Stomach (tissue), 4 donors: ENCODE results near the gene F7.

Experiments used
- CTCF ChIP-seq, 7 experiments: fragments of 450-650 bp in 4 of 7; fragments of 200-600 bp in 3 of 7; sonication (generic) in 3 of 7; IDR thresholded peaks; one replicate each; pipeline ENCODE4 v1.5.1; 2016 to 2019; ENCODE audit warnings: antibody characterized with exemption in 7 of 7, control low read depth in 2 of 7, mild to moderate bottlenecking in 1 of 7
- EP300 ChIP-seq: sonication (generic); formaldehyde crosslinking; IDR thresholded peaks from one replicate; pipeline ENCODE4 v1.6.1; 2017; ENCODE audit warnings: antibody characterized with exemption
- POLR2A ChIP-seq, 4 donors: fragments of 450-650 bp; IDR thresholded peaks; one replicate each; pipeline ENCODE4 v1.6.1; 2016; ENCODE audit warnings: antibody characterized with exemption in 4 of 4, control low read depth in 2 of 4, mild to moderate bottlenecking in 1 of 4, moderate library complexity in 1 of 4
- POLR2AphosphoS5 ChIP-seq, 3 donors: sonication (generic); formaldehyde crosslinking; IDR thresholded peaks; one replicate each; pipeline ENCODE4 v1.6.1; 2016; ENCODE audit warnings: antibody characterized with exemption in 3 of 3

DNA sequence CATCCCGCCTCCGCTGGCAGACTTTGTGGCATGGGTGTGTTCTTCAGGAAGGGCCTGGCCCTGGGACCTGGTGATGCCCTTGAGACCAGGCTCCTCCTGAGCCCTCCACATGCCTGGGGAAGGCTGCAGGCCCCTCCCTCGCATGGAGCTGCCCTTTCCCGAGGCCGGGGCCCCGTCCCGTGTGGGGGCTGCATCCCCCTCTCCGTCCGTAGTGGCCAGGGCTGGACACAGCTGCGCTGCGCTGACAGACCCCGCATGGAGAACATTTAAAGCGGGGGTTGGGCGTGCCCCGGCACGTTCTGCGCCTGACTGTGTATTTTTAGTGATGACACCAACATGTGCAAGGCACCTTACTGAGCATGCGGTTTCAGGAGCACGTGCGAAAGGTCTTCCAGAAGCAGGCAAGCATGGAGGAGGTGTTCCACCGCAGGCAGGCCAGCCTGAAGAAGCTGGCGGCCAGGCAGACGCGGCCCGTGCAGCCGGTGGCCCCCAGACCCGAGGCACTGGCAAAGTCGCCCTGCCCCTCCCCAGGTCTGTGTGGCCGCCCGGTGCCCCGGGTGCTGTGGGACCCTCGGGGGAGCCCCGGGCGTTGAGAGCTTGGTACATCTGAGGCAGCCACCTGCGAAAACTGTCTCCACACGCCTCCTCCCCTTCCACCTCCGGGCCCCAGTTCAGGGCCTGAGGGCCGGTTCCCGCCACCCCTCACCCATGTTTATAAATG lies 28.8 kb upstream of the F7 start:
- TF ChIP-seq CTCF (IDR thresholded peaks at IDR 0.05): no peak
- TF ChIP-seq POLR2A (IDR thresholded peaks at IDR 0.05): no peak
- no peak for TF ChIP-seq EP300
- TF ChIP-seq POLR2AphosphoS5 (IDR thresholded peaks at IDR 0.05): no peak
